ENCODE results near the gene M6PR.

GRCh38 chr12:8951744-8952143 lies 2.3 kb upstream of the M6PR start:
- TF ChIP-seq, protein P1, sequence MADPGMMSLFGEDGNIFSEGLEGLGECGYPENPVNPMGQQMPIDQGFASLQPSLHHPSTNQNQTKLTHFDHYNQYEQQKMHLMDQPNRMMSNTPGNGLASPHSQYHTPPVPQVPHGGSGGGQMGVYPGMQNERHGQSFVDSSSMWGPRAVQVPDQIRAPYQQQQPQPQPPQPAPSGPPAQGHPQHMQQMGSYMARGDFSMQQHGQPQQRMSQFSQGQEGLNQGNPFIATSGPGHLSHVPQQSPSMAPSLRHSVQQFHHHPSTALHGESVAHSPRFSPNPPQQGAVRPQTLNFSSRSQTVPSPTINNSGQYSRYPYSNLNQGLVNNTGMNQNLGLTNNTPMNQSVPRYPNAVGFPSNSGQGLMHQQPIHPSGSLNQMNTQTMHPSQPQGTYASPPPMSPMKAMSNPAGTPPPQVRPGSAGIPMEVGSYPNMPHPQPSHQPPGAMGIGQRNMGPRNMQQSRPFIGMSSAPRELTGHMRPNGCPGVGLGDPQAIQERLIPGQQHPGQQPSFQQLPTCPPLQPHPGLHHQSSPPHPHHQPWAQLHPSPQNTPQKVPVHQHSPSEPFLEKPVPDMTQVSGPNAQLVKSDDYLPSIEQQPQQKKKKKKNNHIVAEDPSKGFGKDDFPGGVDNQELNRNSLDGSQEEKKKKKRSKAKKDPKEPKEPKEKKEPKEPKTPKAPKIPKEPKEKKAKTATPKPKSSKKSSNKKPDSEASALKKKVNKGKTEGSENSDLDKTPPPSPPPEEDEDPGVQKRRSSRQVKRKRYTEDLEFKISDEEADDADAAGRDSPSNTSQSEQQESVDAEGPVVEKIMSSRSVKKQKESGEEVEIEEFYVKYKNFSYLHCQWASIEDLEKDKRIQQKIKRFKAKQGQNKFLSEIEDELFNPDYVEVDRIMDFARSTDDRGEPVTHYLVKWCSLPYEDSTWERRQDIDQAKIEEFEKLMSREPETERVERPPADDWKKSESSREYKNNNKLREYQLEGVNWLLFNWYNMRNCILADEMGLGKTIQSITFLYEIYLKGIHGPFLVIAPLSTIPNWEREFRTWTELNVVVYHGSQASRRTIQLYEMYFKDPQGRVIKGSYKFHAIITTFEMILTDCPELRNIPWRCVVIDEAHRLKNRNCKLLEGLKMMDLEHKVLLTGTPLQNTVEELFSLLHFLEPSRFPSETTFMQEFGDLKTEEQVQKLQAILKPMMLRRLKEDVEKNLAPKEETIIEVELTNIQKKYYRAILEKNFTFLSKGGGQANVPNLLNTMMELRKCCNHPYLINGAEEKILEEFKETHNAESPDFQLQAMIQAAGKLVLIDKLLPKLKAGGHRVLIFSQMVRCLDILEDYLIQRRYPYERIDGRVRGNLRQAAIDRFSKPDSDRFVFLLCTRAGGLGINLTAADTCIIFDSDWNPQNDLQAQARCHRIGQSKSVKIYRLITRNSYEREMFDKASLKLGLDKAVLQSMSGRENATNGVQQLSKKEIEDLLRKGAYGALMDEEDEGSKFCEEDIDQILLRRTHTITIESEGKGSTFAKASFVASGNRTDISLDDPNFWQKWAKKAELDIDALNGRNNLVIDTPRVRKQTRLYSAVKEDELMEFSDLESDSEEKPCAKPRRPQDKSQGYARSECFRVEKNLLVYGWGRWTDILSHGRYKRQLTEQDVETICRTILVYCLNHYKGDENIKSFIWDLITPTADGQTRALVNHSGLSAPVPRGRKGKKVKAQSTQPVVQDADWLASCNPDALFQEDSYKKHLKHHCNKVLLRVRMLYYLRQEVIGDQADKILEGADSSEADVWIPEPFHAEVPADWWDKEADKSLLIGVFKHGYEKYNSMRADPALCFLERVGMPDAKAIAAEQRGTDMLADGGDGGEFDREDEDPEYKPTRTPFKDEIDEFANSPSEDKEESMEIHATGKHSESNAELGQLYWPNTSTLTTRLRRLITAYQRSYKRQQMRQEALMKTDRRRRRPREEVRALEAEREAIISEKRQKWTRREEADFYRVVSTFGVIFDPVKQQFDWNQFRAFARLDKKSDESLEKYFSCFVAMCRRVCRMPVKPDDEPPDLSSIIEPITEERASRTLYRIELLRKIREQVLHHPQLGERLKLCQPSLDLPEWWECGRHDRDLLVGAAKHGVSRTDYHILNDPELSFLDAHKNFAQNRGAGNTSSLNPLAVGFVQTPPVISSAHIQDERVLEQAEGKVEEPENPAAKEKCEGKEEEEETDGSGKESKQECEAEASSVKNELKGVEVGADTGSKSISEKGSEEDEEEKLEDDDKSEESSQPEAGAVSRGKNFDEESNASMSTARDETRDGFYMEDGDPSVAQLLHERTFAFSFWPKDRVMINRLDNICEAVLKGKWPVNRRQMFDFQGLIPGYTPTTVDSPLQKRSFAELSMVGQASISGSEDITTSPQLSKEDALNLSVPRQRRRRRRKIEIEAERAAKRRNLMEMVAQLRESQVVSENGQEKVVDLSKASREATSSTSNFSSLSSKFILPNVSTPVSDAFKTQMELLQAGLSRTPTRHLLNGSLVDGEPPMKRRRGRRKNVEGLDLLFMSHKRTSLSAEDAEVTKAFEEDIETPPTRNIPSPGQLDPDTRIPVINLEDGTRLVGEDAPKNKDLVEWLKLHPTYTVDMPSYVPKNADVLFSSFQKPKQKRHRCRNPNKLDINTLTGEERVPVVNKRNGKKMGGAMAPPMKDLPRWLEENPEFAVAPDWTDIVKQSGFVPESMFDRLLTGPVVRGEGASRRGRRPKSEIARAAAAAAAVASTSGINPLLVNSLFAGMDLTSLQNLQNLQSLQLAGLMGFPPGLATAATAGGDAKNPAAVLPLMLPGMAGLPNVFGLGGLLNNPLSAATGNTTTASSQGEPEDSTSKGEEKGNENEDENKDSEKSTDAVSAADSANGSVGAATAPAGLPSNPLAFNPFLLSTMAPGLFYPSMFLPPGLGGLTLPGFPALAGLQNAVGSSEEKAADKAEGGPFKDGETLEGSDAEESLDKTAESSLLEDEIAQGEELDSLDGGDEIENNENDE (IDR thresholded peaks at IDR 0.05; ENCODE audit: insufficient replicate concordance, low read length), result no peak
- TF ChIP-seq USF2 (IDR thresholded peaks at IDR 0.05; ENCODE audit: low read length) (no peak), EP300 (IDR thresholded peaks at IDR 0.05; ENCODE audit: borderline replicate concordance in 1 of 2, low read depth in 2 of 2, low read length in 2 of 2) (no peak), CTCF (IDR thresholded peaks at IDR 0.05; ENCODE audit: control extremely low read depth in 1 of 3, insufficient read depth in 1 of 3, low read depth in 1 of 3, low read length in 3 of 3) (no peak), CHD2 (IDR thresholded peaks at IDR 0.05; ENCODE audit: low read length) (no peak), POLR2A (IDR thresholded peaks at IDR 0.05; ENCODE audit: control extremely low read depth in 1 of 2, low read depth in 2 of 2, low read length in 2 of 2) (no peak), EZH2 (IDR thresholded peaks at IDR 0.05; ENCODE audit: low read depth, low read length, severe bottlenecking) (no peak), KDM1A (IDR thresholded peaks at IDR 0.05; ENCODE audit: borderline replicate concordance, low read length) (no peak), SUZ12 (IDR thresholded peaks at IDR 0.05; ENCODE audit: low read length) (no peak), TCF12 (IDR thresholded peaks at IDR 0.05; ENCODE audit: low read depth, low read length) (no peak), HDAC2 (IDR thresholded peaks at IDR 0.05; ENCODE audit: borderline replicate concordance in 1 of 2, low read depth in 2 of 2, low read length in 2 of 2) (no peak), JUND (IDR thresholded peaks at IDR 0.05; ENCODE audit: low read length) (no peak), RFX5 (IDR thresholded peaks at IDR 0.05; ENCODE audit: borderline replicate concordance, low read depth, low read length) (no peak)
- TF ChIP-seq, protein P2, sequence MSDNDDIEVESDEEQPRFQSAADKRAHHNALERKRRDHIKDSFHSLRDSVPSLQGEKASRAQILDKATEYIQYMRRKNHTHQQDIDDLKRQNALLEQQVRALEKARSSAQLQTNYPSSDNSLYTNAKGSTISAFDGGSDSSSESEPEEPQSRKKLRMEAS (IDR thresholded peaks at IDR 0.05), result no peak

All from H1 (cell line).